GM12864 (cell line): ENCODE measurements around the gene CSNK2A1.
A peak's percentile ranks its signal among the peaks of the same experiment; 100 is the strongest.

ENCODE experiments used
- DNase-seq: peaks from one replicate; pipeline ENCODE4 v3.0.0-alpha.2; 2011; ENCODE audit warnings: low read depth
- H3K4me3 ChIP-seq: 2 replicates; pipeline ENCODE4 v1.5.1; 2011; ENCODE audit warnings: mild to moderate bottlenecking, low read depth, low read length, control low read depth
- CTCF ChIP-seq: IDR thresholded peaks from 2 replicates; pipeline ENCODE4 v1.5.1; 2011; ENCODE audit warnings: low read depth, mild to moderate bottlenecking, moderate library complexity, low read length, control low read depth, inconsistent platforms; ENCODE audit errors: missing control alignments

Gene CSNK2A1

GRCh38 chr20:555976-556385 is 12.4 kb upstream of the CSNK2A1 start:
- H3K4me3 ChIP-seq = no peak overlapping the region
- no peak for DNase-seq
- TF ChIP-seq CTCF = no peak

DNA sequence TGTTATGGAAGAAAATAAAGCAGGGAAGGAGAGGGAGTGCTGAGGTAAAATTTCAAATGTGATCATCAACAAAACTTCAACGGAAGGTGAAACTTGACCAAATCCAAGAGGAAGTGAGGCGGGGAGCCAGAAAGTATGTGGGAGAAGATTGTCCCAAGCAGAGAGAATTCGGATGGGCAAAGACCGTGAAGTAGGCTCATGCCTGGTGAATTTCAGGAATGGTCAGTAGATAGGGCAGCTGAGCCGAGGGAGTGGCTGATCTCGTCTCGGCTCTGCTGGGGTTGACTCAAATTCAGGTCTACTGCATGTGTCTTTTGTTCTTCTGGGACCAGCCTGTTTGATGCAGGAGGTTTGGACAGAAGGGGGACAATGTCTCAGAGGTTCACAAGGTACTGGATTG is 7.0 kb upstream of the CSNK2A1 start:
- no peak for DNase-seq
- TF ChIP-seq CTCF = no peak
- no peak overlapping the region for H3K4me3 ChIP-seq

GRCh38 chr20:549722-550496 is 6.3 kb upstream of the CSNK2A1 start:
- no peak for TF ChIP-seq CTCF
- H3K4me3 ChIP-seq = no peak overlapping the region
- DNase-seq = no peak

DNA sequence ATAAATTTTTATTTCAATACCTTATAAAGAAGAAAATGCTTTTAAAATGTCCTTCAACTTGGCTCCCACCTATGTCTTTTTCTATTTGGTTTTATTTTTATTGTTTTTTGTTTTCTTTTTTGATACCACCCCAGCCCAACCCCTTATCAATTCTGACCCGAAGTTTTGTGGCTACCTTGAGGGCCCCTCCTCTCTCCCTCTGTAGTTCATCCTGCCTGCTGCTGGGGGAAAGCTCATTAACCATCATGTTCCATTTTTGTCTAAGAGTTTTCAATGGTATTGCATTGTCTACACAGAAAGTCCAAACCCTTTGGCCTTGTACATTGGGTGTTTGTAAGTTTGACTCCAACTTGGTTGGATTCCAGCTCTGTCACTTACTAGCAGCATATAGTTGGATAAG is 5.3 kb upstream of the CSNK2A1 start:
- DNase-seq = no peak
- no peak for TF ChIP-seq CTCF
- H3K4me3 ChIP-seq = no peak overlapping the region

DNA sequence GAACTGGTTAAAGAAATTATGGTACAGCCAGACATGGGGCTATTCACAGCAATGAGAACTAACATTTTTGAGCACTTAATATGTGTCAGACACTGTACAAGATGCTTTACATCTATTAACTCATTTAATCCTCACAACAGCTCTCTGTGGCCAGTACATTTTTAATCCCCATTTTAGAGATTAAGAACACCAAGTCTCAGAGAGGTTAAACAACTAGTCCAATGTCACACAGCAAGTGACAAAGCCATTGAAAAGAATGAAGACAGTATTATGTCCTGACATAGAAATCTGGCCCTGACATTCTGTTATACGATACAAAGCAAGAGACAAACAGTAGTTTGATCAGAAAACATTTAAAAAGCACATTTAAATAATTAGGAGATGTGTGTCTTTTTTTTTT is 3.8 kb upstream of the CSNK2A1 start:
- no peak overlapping the region for H3K4me3 ChIP-seq
- no peak for DNase-seq
- TF ChIP-seq CTCF = no peak

DNA sequence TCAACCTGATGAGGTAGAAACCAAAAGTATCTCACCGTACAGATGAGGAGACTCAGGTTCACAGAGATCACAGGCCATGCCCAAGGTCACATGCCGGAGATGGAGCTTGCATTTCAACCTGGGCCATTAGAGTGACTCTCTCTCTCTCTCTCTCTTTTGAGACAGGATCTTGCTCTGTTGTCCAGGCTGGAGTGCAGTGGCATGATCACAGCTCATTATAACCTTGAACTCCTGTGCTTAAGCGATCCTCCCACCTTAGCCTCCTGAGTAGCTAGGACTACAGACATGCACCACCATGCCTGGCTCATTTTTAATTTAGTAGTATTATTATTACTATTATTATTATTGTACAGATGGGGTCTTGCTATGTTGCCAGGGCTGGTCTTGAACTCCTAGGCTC is 2.8 kb upstream of the CSNK2A1 start:
- no peak for DNase-seq
- no peak overlapping the region for H3K4me3 ChIP-seq
- no peak for TF ChIP-seq CTCF

DNA sequence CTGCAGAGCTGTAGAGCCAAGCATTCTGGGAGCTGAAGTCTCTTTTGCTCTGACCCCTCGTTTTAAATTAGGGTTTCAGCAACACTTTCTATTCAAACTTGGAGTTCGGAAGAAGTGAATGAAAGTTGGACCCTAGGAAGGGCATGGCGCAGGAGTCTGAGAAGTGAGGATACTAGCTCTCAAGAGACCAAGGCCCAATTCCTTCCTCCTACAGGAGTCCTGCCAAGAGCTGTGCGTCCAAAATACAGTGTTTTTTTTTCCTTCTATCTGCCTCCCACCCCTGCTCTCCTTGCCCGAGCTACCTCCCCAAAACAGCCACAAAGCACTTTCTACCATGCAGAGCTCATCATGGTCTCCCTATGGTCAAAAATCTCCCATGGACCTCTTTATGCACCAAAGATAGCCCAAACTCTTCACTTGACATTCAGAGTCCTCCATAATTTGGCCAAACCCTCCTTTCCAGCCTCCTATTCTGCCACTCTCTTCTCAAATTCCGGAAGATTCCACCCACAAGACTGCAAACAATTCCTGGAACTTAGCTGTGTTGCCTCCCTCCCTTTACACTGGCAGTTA is 649 bp upstream of the CSNK2A1 start:
- peak overlapping the region; percentile 76 for H3K4me3 ChIP-seq
- DNase-seq = no peak
- no peak for TF ChIP-seq CTCF
